GM12873 (cell line): ENCODE measurements around the gene TAOK1.

Source experiments
- TF ChIP-seq, protein P1 (sequence below): IDR thresholded peaks from 2 replicates; pipeline ENCODE4 v1.5.1; 2012; ENCODE audit warnings: low read depth, mild to moderate bottlenecking, moderate library complexity, low read length, control low read depth; ENCODE audit not compliant: insufficient read depth; ENCODE audit errors: missing control alignments

The TAOK1 gene

DNA sequence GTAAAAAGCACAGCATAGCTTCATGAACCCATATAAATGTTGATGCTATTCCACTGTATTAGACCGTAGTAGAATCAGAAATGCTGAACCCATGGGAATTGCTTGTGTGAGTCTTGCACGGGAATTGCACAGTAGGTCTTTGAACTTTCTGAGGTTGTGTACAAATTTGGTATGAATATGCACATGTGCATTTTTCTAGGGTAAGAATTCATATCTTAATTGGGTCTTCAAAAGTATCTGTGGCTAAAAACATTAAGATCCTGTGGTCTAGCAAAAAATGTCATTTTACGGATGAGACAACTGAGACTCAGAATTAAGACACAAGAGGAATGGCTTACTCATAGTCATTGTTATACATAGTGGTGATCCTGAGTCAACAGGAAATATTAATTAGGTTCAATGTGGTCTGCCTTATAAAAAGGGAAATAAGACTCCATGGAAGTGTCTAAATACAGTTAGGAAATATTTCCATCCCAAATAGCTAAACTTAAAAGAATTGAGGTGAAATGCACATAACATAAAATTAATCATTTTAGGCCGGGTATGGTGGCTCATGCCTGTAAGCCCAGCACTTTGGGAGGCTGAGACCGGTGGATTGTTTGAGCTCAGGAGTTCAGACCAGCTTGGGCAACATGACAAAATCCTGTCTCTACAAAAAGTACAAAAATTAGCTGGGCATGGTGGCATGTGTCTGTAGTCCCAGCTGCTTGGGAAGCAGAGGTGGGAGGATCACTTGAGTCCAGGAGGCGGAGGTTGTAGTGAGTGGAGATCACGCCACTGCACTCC lies 22.8 kb downstream of the TAOK1 start:
- TF ChIP-seq, protein P1, sequence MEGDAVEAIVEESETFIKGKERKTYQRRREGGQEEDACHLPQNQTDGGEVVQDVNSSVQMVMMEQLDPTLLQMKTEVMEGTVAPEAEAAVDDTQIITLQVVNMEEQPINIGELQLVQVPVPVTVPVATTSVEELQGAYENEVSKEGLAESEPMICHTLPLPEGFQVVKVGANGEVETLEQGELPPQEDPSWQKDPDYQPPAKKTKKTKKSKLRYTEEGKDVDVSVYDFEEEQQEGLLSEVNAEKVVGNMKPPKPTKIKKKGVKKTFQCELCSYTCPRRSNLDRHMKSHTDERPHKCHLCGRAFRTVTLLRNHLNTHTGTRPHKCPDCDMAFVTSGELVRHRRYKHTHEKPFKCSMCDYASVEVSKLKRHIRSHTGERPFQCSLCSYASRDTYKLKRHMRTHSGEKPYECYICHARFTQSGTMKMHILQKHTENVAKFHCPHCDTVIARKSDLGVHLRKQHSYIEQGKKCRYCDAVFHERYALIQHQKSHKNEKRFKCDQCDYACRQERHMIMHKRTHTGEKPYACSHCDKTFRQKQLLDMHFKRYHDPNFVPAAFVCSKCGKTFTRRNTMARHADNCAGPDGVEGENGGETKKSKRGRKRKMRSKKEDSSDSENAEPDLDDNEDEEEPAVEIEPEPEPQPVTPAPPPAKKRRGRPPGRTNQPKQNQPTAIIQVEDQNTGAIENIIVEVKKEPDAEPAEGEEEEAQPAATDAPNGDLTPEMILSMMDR = no peak

DNA sequence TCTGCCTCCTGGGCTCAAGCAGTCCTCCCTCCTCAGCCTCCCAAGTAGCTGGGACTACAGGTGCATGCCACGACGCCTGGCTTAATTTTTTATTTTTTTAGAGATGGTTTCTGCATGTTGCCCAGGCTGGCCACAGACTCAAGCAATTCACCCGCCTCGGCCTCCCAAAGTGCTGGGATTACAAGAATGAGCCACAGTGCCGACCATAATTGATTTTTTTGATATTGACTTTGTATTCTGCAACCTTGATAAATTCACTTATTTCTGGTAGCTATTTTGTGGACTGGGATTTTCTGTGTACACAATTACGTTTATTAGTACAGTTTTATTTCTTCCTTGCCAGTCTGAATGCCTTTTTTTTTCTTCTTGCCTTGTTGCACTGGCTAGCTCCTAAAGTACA lies 30.0 kb downstream of the TAOK1 start:
- TF ChIP-seq, protein P1 = no peak

DNA sequence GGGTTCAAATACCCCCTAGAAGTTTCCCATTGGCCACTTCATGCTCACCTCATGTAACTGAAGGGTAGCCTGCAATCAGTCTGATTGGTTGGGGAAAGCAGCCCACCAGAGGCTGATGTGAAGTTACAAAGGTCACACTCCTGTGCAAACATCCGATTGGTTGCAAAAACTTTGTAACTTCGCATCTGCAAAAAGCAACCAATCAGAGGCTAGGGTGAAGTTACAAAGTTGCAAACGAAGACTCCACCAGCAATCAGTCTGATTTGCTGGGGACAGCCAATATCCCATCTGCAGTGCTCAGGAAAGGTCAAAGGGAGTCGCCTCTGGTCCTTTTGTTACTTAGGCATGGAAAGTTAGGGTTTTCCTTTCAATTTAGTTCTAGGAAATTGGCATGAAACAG lies 40.1 kb downstream of the TAOK1 start:
- TF ChIP-seq, protein P1 = no peak

DNA sequence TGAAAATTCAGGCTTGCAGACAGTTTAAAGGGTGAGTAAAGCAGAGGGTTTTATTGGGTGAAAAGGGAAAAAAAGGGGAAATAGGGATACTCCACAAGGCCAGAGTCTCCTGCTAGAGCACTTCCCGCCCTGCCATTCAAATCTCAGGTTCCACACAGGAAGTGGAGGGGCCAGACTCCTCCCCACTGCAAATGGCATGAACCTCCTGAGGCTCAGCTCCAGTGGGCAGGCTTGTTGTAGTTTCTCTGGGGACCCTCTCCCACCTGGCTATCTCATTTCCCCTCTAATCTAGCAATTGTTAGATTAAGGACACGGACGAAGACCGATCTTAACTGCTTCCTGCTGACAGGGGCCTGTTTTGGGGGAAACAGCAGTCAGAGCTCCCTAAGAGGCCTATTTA lies 43.4 kb downstream of the TAOK1 start:
- TF ChIP-seq, protein P1 = no peak

DNA sequence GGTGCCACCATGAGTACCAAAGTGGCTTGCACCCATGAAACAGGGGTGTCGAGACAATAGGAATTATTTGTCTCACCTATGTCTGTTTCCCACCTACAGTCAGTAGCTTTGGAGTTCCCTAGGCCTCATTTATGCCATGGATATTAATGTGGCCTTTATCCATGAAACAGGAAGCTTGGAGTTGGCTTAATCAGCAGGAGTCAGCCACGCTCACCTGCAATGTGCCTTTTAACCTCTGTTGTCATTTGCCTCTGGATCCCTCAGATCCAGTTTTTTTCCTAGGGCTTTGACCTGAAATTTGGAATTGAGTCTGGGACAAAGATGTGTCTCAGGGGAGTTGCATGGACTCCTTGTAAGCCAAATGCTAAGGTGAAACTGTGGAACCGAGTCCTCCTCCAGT lies 44.4 kb downstream of the TAOK1 start:
- TF ChIP-seq, protein P1 = no peak

DNA sequence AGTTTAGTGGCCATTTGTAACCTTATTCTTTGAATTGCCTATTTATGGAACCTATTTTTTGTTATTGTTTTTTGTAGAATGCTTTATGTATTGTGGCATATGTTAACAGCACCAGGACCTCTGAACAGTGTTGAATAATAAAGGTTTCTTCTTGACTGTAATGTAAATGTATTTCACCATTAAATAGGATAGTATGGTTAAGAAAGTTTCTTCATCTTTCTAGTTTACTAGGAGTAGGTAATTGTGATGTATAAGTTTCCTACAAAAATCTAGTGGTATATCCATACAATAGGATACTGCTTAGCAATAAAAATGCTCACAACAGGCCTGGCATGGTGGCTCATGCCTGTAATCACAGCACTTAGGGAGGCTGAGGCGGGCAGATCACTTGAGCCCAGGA lies 52.3 kb downstream of the TAOK1 start:
- TF ChIP-seq, protein P1 = no peak

DNA sequence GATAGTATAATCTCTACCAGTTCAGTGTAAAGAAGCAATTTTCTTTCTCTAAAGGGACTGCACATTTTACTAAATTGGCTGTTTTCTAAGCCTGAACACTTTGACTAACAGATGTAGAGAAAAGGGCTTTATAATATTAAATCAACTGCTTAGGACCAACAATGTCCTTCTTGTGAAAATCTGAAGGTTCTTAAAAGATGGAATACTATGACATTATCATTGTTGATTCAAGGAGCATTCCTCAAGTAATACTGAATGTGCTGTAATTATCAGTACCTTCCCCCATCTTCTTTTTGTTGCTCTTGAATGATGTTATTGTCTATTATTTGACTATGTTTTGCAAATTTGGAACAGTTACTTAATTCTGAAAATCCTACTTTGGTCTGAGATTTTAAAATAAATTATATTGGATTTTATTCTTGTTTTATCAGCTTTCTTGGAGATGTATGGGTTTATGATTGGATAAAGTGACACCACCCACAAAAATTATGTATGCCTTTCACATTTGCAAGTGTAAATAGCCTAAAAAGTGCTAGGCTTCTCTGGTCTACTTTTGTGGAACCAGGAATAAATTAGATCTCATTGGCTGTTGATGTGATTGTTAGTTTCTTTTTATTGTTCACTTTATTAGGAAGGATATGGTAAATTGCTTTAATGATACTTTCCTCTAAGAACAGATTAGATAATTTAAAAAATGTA lies 53.0 kb downstream of the TAOK1 start:
- TF ChIP-seq, protein P1 = no peak
